Subcutaneous adipose tissue (tissue), 4 donors: ENCODE measurements around the gene SLC25A29. TPM values are rescaled to one million over a fixed set of nuclear protein-coding genes. Genes with fewer than 3 reads are reported as not detected.

Source experiments
- CTCF ChIP-seq: fragments of 450-650 bp; IDR thresholded peaks from one replicate; pipeline ENCODE4 v1.5.1; 2016; ENCODE audit warnings: low read depth, mild to moderate bottlenecking, control low read depth, antibody characterized with exemption, moderate library complexity
- total RNA-seq, 4 donors: library from RNA; depleted of rRNA; stranded (reverse); fragments of >200 nt; gene quantifications; one replicate each; pipeline ENCODE4 v1.1.0, GENCODE V29; 2016

Gene SLC25A29
- total RNA-seq, 4 donors from 2014 or later, result 17.1 to 80.6 (median 42.5) TPM

- no peak for TF ChIP-seq CTCF
These were observed 13.9 kb downstream of the SLC25A29 start for GRCh38 chr14:100292301-100292775.

- TF ChIP-seq CTCF, result no peak
These were observed 14.8 kb downstream of the SLC25A29 start for GRCh38 chr14:100291305-100292075.

- TF ChIP-seq CTCF, result no peak
These were observed 15.5 kb downstream of the SLC25A29 start for GRCh38 chr14:100290607-100291304.

- no peak for TF ChIP-seq CTCF
These were observed 16.2 kb downstream of the SLC25A29 start for GRCh38 chr14:100289916-100290606.

- TF ChIP-seq CTCF, result no peak
These were observed 17.7 kb downstream of the SLC25A29 start for GRCh38 chr14:100288382-100289185.

- TF ChIP-seq CTCF, result no peak
These were observed 18.8 kb downstream of the SLC25A29 start for GRCh38 chr14:100287202-100287997.
